Nephron (organoid): ENCODE measurements around the gene MAPK4.
A peak's percentile ranks its signal among the peaks of the same experiment; 100 is the strongest.

Experiments used
- H3K27ac Mint-ChIP-seq, 3 experiments: 2 replicates each; pipeline ENCODE4 v1.8.0; 2020; ENCODE audit warnings: mixed read lengths in 3 of 3, mild to moderate bottlenecking in 2 of 3, moderate library complexity in 1 of 3
- H3K27me3 Mint-ChIP-seq: 2 replicates; pipeline ENCODE4 v1.8.0; 2021; ENCODE audit warnings: low read depth, mild to moderate bottlenecking, moderate library complexity, mixed read lengths
- H3K36me3 Mint-ChIP-seq: 2 replicates; pipeline ENCODE4 v1.8.0; 2020; ENCODE audit warnings: low read depth, mixed read lengths
- H3K4me1 Mint-ChIP-seq: 2 replicates; pipeline ENCODE4 v1.8.0; 2020; ENCODE audit warnings: mixed read lengths
- H3K4me3 Mint-ChIP-seq, 3 experiments: 2 replicates each; pipeline ENCODE4 v1.8.0; 2020; ENCODE audit warnings: mild to moderate bottlenecking in 3 of 3, mixed read lengths in 3 of 3, moderate library complexity in 2 of 3
- H3K9me3 Mint-ChIP-seq: 2 replicates; pipeline ENCODE4 v1.8.0; 2020; ENCODE audit warnings: mixed read lengths
- TF ChIP-seq, protein P1 (sequence below), 3 experiments: fragments of 200-600 bp; sonication (generic); IDR thresholded peaks; one replicate each; pipeline ENCODE4 v1.5.0; 2021; ENCODE audit warnings: antibody characterized with exemption in 3 of 3; ENCODE audit not compliant: unreplicated experiment in 3 of 3

Gene MAPK4

DNA sequence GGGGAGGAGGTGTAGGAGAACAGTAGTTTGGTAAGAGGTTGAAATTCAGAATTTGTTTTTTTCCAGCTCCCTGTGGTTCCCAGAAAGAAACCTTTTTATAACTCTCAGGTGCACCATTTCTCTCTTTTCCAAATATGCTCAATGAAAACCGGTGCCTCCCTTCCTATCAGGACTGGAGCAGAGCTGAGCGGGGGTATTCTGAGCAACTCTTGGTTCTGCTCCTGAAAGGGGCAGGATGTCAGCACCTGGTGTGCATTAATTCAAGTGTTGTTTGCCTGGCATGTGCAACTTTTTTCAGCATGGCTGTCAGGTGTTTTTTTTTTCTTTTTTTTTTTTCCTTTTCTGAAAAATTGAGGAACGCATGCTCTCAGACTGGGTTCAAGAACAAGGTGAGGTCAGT, 74.1 kb downstream of the MAPK4 start:
- Mint-ChIP-seq H3K27ac (no peak overlapping the region), H3K4me3 (no peak overlapping the region), H3K36me3 (no peaks in the 10 kb centered on the region), H3K9me3 (no peaks in the 10 kb centered on the region), H3K4me1 (peaks cover 41% of the 10 kb centered on the region), H3K27me3 (peaks cover 21% of the 10 kb centered on the region)
- TF ChIP-seq, protein P1, sequence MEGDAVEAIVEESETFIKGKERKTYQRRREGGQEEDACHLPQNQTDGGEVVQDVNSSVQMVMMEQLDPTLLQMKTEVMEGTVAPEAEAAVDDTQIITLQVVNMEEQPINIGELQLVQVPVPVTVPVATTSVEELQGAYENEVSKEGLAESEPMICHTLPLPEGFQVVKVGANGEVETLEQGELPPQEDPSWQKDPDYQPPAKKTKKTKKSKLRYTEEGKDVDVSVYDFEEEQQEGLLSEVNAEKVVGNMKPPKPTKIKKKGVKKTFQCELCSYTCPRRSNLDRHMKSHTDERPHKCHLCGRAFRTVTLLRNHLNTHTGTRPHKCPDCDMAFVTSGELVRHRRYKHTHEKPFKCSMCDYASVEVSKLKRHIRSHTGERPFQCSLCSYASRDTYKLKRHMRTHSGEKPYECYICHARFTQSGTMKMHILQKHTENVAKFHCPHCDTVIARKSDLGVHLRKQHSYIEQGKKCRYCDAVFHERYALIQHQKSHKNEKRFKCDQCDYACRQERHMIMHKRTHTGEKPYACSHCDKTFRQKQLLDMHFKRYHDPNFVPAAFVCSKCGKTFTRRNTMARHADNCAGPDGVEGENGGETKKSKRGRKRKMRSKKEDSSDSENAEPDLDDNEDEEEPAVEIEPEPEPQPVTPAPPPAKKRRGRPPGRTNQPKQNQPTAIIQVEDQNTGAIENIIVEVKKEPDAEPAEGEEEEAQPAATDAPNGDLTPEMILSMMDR (IDR thresholded peaks at IDR 0.05; ENCODE audit: unreplicated experiment in 3 of 3) = no peak

DNA sequence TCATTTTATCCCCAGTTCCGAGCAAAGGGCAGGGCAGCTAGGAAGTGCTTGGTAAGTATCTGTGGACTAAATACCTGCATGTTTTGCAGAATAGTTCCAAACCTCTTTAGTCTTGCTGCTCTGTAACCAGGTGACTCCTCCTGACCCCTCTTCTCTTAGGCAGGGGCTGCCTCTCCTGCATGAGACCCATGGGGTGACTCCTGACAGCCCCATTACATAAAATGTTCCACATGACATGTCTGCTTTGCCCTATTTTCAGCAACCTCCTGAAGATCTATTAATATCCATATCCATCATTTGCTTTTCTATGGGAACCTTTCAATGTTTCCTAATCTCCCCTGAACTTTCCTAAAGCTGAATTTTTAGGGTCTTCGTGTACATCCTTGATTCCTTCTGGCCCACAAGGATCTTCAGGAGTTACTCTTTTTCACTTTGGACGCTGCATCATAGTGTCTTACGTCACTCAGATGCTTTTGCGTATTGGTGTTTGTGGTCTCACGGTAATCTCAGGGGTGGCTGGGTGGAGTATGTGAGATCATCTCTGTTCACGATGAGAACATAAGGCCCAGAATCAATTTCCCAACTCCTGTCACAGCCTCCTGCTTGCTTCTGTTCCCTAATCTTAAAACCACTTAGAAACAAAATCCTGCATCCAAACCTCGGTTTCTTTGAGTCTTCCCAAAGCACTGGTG, 76.6 kb downstream of the MAPK4 start:
- peaks cover 8% of the 10 kb centered on the region for H3K27me3 Mint-ChIP-seq
- H3K27ac Mint-ChIP-seq = no peak overlapping the region
- no peak overlapping the region for H3K4me3 Mint-ChIP-seq
- H3K4me1 Mint-ChIP-seq = peaks cover 32% of the 10 kb centered on the region
- TF ChIP-seq, protein P1 (IDR thresholded peaks at IDR 0.05; ENCODE audit: unreplicated experiment in 3 of 3) = no peak
- no peaks in the 10 kb centered on the region for H3K9me3 Mint-ChIP-seq
- H3K36me3 Mint-ChIP-seq = no peaks in the 10 kb centered on the region

DNA sequence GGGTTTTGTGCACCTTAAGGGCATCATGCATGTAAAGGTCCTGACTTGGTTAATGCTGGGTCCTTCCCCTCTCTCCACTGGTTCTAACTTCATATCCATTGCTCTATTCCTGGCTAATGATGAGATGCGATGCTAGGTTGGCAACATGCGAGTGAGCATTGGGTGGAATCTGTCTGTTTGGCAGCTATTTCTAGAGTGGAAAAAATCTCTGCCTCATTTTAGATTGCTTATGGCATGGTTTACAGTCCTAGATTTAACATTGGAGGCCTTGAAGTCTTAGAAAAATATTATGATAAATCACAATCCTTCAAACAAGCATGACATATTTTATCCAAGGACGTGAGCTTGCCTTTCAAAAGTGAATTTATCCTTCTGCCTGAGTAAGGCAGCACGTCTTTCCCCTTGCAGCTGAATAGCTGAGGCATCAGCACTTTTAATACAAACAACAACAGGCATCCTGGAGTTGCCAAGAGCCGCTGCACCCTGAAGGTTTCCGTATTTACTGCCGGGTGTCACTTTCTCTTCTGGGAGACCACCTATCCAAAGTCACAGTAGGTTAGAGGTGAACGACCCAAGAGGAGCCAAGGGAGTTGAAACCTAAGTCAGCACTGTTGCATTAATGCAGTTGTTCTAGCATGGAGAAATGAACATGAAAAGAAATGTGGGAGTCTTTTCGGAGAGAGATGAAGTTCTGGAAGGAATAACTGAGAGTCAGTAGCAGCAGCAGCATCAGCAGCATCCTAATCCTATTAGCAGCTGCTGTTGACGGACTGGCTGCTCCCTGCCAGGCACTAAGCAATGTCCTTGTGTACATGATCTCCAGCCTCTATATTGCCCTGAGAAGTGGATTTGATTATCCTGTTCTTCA, 78.4 kb downstream of the MAPK4 start:
- peak overlapping the region in 1 of 3 experiments; percentile 8 for H3K27ac Mint-ChIP-seq
- no peaks in the 10 kb centered on the region for H3K36me3 Mint-ChIP-seq
- TF ChIP-seq, protein P1 (IDR thresholded peaks at IDR 0.05; ENCODE audit: unreplicated experiment in 3 of 3) = no peak
- peaks cover 3% of the 10 kb centered on the region for H3K27me3 Mint-ChIP-seq
- H3K4me3 Mint-ChIP-seq = no peak overlapping the region
- no peaks in the 10 kb centered on the region for H3K9me3 Mint-ChIP-seq
- H3K4me1 Mint-ChIP-seq = peaks cover 23% of the 10 kb centered on the region

GRCh38 chr18:50638884-50639420, 79.1 kb downstream of the MAPK4 start:
- H3K4me3 Mint-ChIP-seq = no peak overlapping the region
- no peaks in the 10 kb centered on the region for H3K9me3 Mint-ChIP-seq
- peaks cover 7% of the 10 kb centered on the region for H3K27me3 Mint-ChIP-seq
- TF ChIP-seq, protein P1 (IDR thresholded peaks at IDR 0.05; ENCODE audit: unreplicated experiment in 3 of 3) = no peak
- H3K27ac Mint-ChIP-seq = no peak overlapping the region
- H3K36me3 Mint-ChIP-seq = no peaks in the 10 kb centered on the region
- H3K4me1 Mint-ChIP-seq = peaks cover 23% of the 10 kb centered on the region

- Mint-ChIP-seq H3K36me3 (no peaks in the 10 kb centered on the region), H3K9me3 (no peaks in the 10 kb centered on the region), H3K27me3 (peaks cover 7% of the 10 kb centered on the region), H3K4me3 (no peak overlapping the region), H3K27ac (no peak overlapping the region), H3K4me1 (peaks cover 23% of the 10 kb centered on the region)
- TF ChIP-seq, protein P1 (IDR thresholded peaks at IDR 0.05; ENCODE audit: unreplicated experiment in 3 of 3) = no peak
Observed at GRCh38 chr18:50639711-50640110, 79.8 kb downstream of the MAPK4 start.
